Measurements from ENCODE around the gene MRTFA.
"Not testable (repeated sequence)": the region's sequence is repeated elsewhere in the genome, so short reads cannot be mapped to it uniquely, and the experiment has no call there.

Gene MRTFA

DNA sequence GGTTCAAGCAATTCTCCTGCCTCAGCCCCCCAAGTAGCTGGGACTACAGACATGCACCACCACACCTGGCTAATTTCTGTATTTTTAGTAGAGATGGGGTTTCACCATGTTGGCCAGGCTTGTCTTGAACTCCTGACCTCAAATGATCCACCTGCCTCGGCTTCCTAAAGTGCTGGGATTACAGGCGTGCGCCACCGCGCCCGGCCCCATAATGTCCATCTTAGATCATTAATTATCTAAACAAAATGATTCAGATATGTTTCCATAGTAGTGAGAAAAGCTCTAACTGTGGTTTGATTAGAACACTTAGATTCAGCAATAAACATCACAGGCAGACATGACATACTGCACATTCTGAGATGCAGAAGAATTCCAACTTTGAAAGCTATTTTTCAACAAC lies 106.1 kb downstream of the MRTFA start:
- peaks cover 33% of the 10 kb centered on the region for H3K4me1 ChIP-seq (ENCODE audit: control insufficient read depth, insufficient read depth, low read length)
- not testable (repeated sequence) for H3K36me3 ChIP-seq (ENCODE audit: control insufficient read depth, insufficient read depth, low read length); H3K4me3 ChIP-seq (ENCODE audit: low read depth, low read length)

DNA sequence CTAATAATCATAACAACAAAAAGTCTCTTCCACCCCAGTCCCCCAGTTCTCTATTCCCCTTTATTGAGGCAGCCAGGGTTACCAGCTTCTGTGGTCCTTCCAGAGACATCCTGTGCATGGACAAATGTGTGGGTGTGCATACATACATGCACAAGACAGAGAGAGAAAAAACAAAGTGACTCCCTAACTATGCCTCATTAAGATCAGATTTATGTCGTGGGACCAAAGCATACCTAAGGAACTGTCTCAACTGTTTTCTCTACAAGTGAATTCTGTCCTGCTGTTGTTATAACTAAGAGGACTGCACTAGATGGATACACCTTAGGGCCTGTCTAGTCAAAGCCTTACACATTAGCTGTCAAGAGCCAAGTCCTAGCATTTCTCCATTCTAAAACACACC lies 106.7 kb downstream of the MRTFA start:
- Histone ChIP-seq H3K4me3 (ENCODE audit: low read depth, low read length) (no peak overlapping the region), H3K27ac (ENCODE audit: low read depth, low read length) (no peak overlapping the region), H3K4me1 (ENCODE audit: control insufficient read depth, insufficient read depth, low read length) (peaks cover 30% of the 10 kb centered on the region)

More for the DNA sequence above, 106.1 kb downstream of the MRTFA start:
- not testable (repeated sequence) for H3K27ac ChIP-seq (ENCODE audit: low read depth, low read length); H3K9me3 ChIP-seq (ENCODE audit: control insufficient read depth, insufficient read depth, low read length); H3K9ac ChIP-seq (ENCODE audit: low read depth, low read length); H3K27me3 ChIP-seq (ENCODE audit: control insufficient read depth, insufficient read depth, low read length)

DNA sequence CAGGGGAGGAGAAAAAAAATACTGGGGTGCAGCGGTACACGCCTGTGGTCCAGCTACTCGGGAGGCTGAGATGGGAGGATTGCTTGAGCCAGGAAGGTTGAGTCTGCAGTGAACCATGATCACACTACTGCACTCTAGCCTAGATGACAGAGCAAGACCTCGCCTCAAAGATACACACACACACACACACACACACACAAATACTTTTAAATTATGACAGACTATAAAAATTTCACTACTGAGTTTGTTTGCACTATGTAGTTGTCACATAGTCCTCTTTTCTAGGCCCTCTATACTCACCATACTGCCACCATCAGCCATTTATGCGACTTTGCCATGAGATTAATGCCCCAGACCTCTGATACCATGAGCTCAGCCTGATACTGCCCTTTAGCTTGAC lies 109.6 kb downstream of the MRTFA start:
- H3K36me3 ChIP-seq (ENCODE audit: control insufficient read depth, insufficient read depth, low read length), result no peaks in the 10 kb centered on the region
- H3K27ac ChIP-seq (ENCODE audit: low read depth, low read length), result no peak overlapping the region
- no peak overlapping the region for H3K9ac ChIP-seq (ENCODE audit: low read depth, low read length)
- H3K4me1 ChIP-seq (ENCODE audit: control insufficient read depth, insufficient read depth, low read length), result peaks cover 1% of the 10 kb centered on the region; the same call in 1 of the 2 replicates
- H3K4me3 ChIP-seq (ENCODE audit: low read depth, low read length), result no peak overlapping the region
- no peaks in the 10 kb centered on the region for H3K9me3 ChIP-seq (ENCODE audit: control insufficient read depth, insufficient read depth, low read length)
- H3K27me3 ChIP-seq (ENCODE audit: control insufficient read depth, insufficient read depth, low read length), result no peaks in the 10 kb centered on the region

More for the DNA sequence above, 106.7 kb downstream of the MRTFA start:
- Histone ChIP-seq H3K9ac (ENCODE audit: low read depth, low read length) (no peak overlapping the region), H3K9me3 (ENCODE audit: control insufficient read depth, insufficient read depth, low read length) (no peaks in the 10 kb centered on the region), H3K36me3 (ENCODE audit: control insufficient read depth, insufficient read depth, low read length) (no peaks in the 10 kb centered on the region), H3K27me3 (ENCODE audit: control insufficient read depth, insufficient read depth, low read length) (no peaks in the 10 kb centered on the region)

- Histone ChIP-seq H3K4me1 (ENCODE audit: control insufficient read depth, insufficient read depth, low read length) (no peaks in the 10 kb centered on the region), H3K36me3 (ENCODE audit: control insufficient read depth, insufficient read depth, low read length) (no peaks in the 10 kb centered on the region), H3K9ac (ENCODE audit: low read depth, low read length) (no peak overlapping the region), H3K9me3 (ENCODE audit: control insufficient read depth, insufficient read depth, low read length) (no peaks in the 10 kb centered on the region), H3K27me3 (ENCODE audit: control insufficient read depth, insufficient read depth, low read length) (no peaks in the 10 kb centered on the region), H3K27ac (ENCODE audit: low read depth, low read length) (no peak overlapping the region), H3K4me3 (ENCODE audit: low read depth, low read length) (no peak overlapping the region)
Measured at GRCh38 chr22:40525250-40525884, 111.2 kb downstream of the MRTFA start.

GRCh38 chr22:40524392-40525249 lies 111.9 kb downstream of the MRTFA start:
- H3K9me3 ChIP-seq (ENCODE audit: control insufficient read depth, insufficient read depth, low read length), result no peaks in the 10 kb centered on the region
- no peaks in the 10 kb centered on the region for H3K27me3 ChIP-seq (ENCODE audit: control insufficient read depth, insufficient read depth, low read length)
- H3K4me1 ChIP-seq (ENCODE audit: control insufficient read depth, insufficient read depth, low read length), result no peaks in the 10 kb centered on the region
- H3K4me3 ChIP-seq (ENCODE audit: low read depth, low read length), result no peak overlapping the region
- no peak overlapping the region for H3K9ac ChIP-seq (ENCODE audit: low read depth, low read length)
- no peak overlapping the region for H3K27ac ChIP-seq (ENCODE audit: low read depth, low read length)
- no peaks in the 10 kb centered on the region for H3K36me3 ChIP-seq (ENCODE audit: control insufficient read depth, insufficient read depth, low read length)

GRCh38 chr22:40522141-40522540 lies 114.4 kb downstream of the MRTFA start:
- no peak overlapping the region for H3K27ac ChIP-seq (ENCODE audit: low read depth, low read length)
- H3K27me3 ChIP-seq (ENCODE audit: control insufficient read depth, insufficient read depth, low read length), result no peaks in the 10 kb centered on the region
- H3K4me1 ChIP-seq (ENCODE audit: control insufficient read depth, insufficient read depth, low read length), result peaks cover 12% of the 10 kb centered on the region
- no peak overlapping the region for H3K4me3 ChIP-seq (ENCODE audit: low read depth, low read length)
- no peaks in the 10 kb centered on the region for H3K9me3 ChIP-seq (ENCODE audit: control insufficient read depth, insufficient read depth, low read length)
- H3K36me3 ChIP-seq (ENCODE audit: control insufficient read depth, insufficient read depth, low read length), result no peaks in the 10 kb centered on the region
- H3K9ac ChIP-seq (ENCODE audit: low read depth, low read length), result no peak overlapping the region

GRCh38 chr22:40521046-40521445 lies 115.5 kb downstream of the MRTFA start:
- H3K36me3 ChIP-seq (ENCODE audit: control insufficient read depth, insufficient read depth, low read length), result no peaks in the 10 kb centered on the region
- H3K4me3 ChIP-seq (ENCODE audit: low read depth, low read length), result no peak overlapping the region
- no peak overlapping the region for H3K9ac ChIP-seq (ENCODE audit: low read depth, low read length)
- no peak overlapping the region for H3K27ac ChIP-seq (ENCODE audit: low read depth, low read length)
- no peaks in the 10 kb centered on the region for H3K9me3 ChIP-seq (ENCODE audit: control insufficient read depth, insufficient read depth, low read length)
- H3K4me1 ChIP-seq (ENCODE audit: control insufficient read depth, insufficient read depth, low read length), result peaks cover 12% of the 10 kb centered on the region
- H3K27me3 ChIP-seq (ENCODE audit: control insufficient read depth, insufficient read depth, low read length), result no peaks in the 10 kb centered on the region

GRCh38 chr22:40520562-40520961 lies 116.0 kb downstream of the MRTFA start:
- Histone ChIP-seq H3K27ac (ENCODE audit: low read depth, low read length) (no peak overlapping the region), H3K9ac (ENCODE audit: low read depth, low read length) (no peak overlapping the region), H3K27me3 (ENCODE audit: control insufficient read depth, insufficient read depth, low read length) (no peaks in the 10 kb centered on the region), H3K9me3 (ENCODE audit: control insufficient read depth, insufficient read depth, low read length) (no peaks in the 10 kb centered on the region), H3K4me3 (ENCODE audit: low read depth, low read length) (no peak overlapping the region), H3K36me3 (ENCODE audit: control insufficient read depth, insufficient read depth, low read length) (no peaks in the 10 kb centered on the region), H3K4me1 (ENCODE audit: control insufficient read depth, insufficient read depth, low read length) (peaks cover 12% of the 10 kb centered on the region)

- Histone ChIP-seq H3K27me3 (ENCODE audit: control insufficient read depth, insufficient read depth, low read length) (no peaks in the 10 kb centered on the region), H3K4me3 (ENCODE audit: low read depth, low read length) (no peak overlapping the region), H3K27ac (ENCODE audit: low read depth, low read length) (no peak overlapping the region), H3K36me3 (ENCODE audit: control insufficient read depth, insufficient read depth, low read length) (no peaks in the 10 kb centered on the region), H3K9ac (ENCODE audit: low read depth, low read length) (no peak overlapping the region), H3K9me3 (ENCODE audit: control insufficient read depth, insufficient read depth, low read length) (no peaks in the 10 kb centered on the region), H3K4me1 (ENCODE audit: control insufficient read depth, insufficient read depth, low read length) (peaks cover 12% of the 10 kb centered on the region)
Measured at GRCh38 chr22:40519948-40520331, 116.6 kb downstream of the MRTFA start.

- Histone ChIP-seq H3K4me1 (ENCODE audit: control insufficient read depth, insufficient read depth, low read length) (peaks cover 12% of the 10 kb centered on the region), H3K27me3 (ENCODE audit: control insufficient read depth, insufficient read depth, low read length) (no peaks in the 10 kb centered on the region), H3K27ac (ENCODE audit: low read depth, low read length) (no peak overlapping the region), H3K9ac (ENCODE audit: low read depth, low read length) (no peak overlapping the region), H3K36me3 (ENCODE audit: control insufficient read depth, insufficient read depth, low read length) (no peaks in the 10 kb centered on the region), H3K4me3 (ENCODE audit: low read depth, low read length) (no peak overlapping the region), H3K9me3 (ENCODE audit: control insufficient read depth, insufficient read depth, low read length) (no peaks in the 10 kb centered on the region)
Measured at GRCh38 chr22:40519284-40519947, 117.1 kb downstream of the MRTFA start.

GRCh38 chr22:40518840-40519239 lies 117.7 kb downstream of the MRTFA start:
- Histone ChIP-seq H3K36me3 (ENCODE audit: control insufficient read depth, insufficient read depth, low read length) (no peaks in the 10 kb centered on the region), H3K27ac (ENCODE audit: low read depth, low read length) (no peak overlapping the region), H3K27me3 (ENCODE audit: control insufficient read depth, insufficient read depth, low read length) (no peaks in the 10 kb centered on the region), H3K4me1 (ENCODE audit: control insufficient read depth, insufficient read depth, low read length) (peaks cover 12% of the 10 kb centered on the region), H3K4me3 (ENCODE audit: low read depth, low read length) (no peak overlapping the region), H3K9ac (ENCODE audit: low read depth, low read length) (no peak overlapping the region), H3K9me3 (ENCODE audit: control insufficient read depth, insufficient read depth, low read length) (no peaks in the 10 kb centered on the region)

All from HUES48 (cell line).